ENCODE results near the gene TCERG1L.
"Not testable (repeated sequence)": the region's sequence is repeated elsewhere in the genome, so short reads cannot be mapped to it uniquely, and the experiment has no call there.

Gene TCERG1L

GRCh38 chr10:131111471-131112080 lies 199.9 kb downstream of the TCERG1L start:
- in situ Hi-C loops (cut with MboI; ENCODE audit: low sequenced_read_pairs) = no loop called here

GRCh38 chr10:131111007-131111406 lies 200.5 kb downstream of the TCERG1L start:
- in situ Hi-C loops (cut with MboI; ENCODE audit: low sequenced_read_pairs) = no loop called here

GRCh38 chr10:131110241-131110783 lies 201.2 kb downstream of the TCERG1L start:
- in situ Hi-C loops (cut with MboI; ENCODE audit: low sequenced_read_pairs) = no loop called here

GRCh38 chr10:131109726-131110125 lies 201.8 kb downstream of the TCERG1L start:
- in situ Hi-C loops (cut with MboI; ENCODE audit: low sequenced_read_pairs) = no loop called here

- in situ Hi-C loops (cut with MboI; ENCODE audit: low sequenced_read_pairs) = no loop called here
Observed at GRCh38 chr10:131109291-131109690, 202.2 kb downstream of the TCERG1L start.

GRCh38 chr10:131107970-131108369 lies 203.6 kb downstream of the TCERG1L start:
- in situ Hi-C loops (cut with MboI; ENCODE audit: low sequenced_read_pairs) = no loop called here

- in situ Hi-C loops (cut with MboI; ENCODE audit: low sequenced_read_pairs) = no loop called here
Observed at GRCh38 chr10:131102676-131103075, 208.8 kb downstream of the TCERG1L start.

- in situ Hi-C loops (cut with MboI; ENCODE audit: low sequenced_read_pairs) = no loop called here
Observed at GRCh38 chr10:131102147-131102546, 209.4 kb downstream of the TCERG1L start.

GRCh38 chr10:131100418-131101410 lies 210.8 kb downstream of the TCERG1L start:
- in situ Hi-C loops (cut with MboI; ENCODE audit: low sequenced_read_pairs) = not testable (repeated sequence)

- in situ Hi-C loops (cut with MboI; ENCODE audit: low sequenced_read_pairs) = no loop called here
Observed at GRCh38 chr10:131099028-131099726, 212.3 kb downstream of the TCERG1L start.

GRCh38 chr10:131098416-131098952 lies 213.0 kb downstream of the TCERG1L start:
- in situ Hi-C loops (cut with MboI; ENCODE audit: low sequenced_read_pairs) = no loop called here

GRCh38 chr10:131096031-131096430 lies 215.5 kb downstream of the TCERG1L start:
- in situ Hi-C loops (cut with MboI; ENCODE audit: low sequenced_read_pairs) = no loop called here

GRCh38 chr10:131095313-131095580 lies 216.3 kb downstream of the TCERG1L start:
- in situ Hi-C loops (cut with MboI; ENCODE audit: low sequenced_read_pairs) = no loop called here

- in situ Hi-C loops (cut with MboI; ENCODE audit: low sequenced_read_pairs) = no loop called here
Observed at GRCh38 chr10:131094527-131095312, 216.8 kb downstream of the TCERG1L start.

GRCh38 chr10:131093795-131094366 lies 217.6 kb downstream of the TCERG1L start:
- in situ Hi-C loops (cut with MboI; ENCODE audit: low sequenced_read_pairs) = no loop called here

- in situ Hi-C loops (cut with MboI; ENCODE audit: low sequenced_read_pairs) = no loop called here
Observed at GRCh38 chr10:131093346-131093745, 218.2 kb downstream of the TCERG1L start.

- in situ Hi-C loops (cut with MboI; ENCODE audit: low sequenced_read_pairs) = no loop called here
Observed at GRCh38 chr10:131092876-131093275, 218.6 kb downstream of the TCERG1L start.

GRCh38 chr10:131092386-131092785 lies 219.1 kb downstream of the TCERG1L start:
- in situ Hi-C loops (cut with MboI; ENCODE audit: low sequenced_read_pairs) = no loop called here

GRCh38 chr10:131091682-131092081 lies 219.8 kb downstream of the TCERG1L start:
- in situ Hi-C loops (cut with MboI; ENCODE audit: low sequenced_read_pairs) = no loop called here

All from HL-60/S4 (cell line).